Fibroblast of skin of right quadriceps (primary cell): ENCODE measurements around the gene CFAP43.
A peak's percentile ranks its signal among the peaks of the same experiment; 100 is the strongest.
"Not testable (repeated sequence)": the region's sequence is repeated elsewhere in the genome, so short reads cannot be mapped to it uniquely, and the experiment has no call there.

Source experiments
- DNase-seq: peaks from one replicate; pipeline ENCODE4 v3.0.0-alpha.2; 2013

CFAP43 gene

DNA sequence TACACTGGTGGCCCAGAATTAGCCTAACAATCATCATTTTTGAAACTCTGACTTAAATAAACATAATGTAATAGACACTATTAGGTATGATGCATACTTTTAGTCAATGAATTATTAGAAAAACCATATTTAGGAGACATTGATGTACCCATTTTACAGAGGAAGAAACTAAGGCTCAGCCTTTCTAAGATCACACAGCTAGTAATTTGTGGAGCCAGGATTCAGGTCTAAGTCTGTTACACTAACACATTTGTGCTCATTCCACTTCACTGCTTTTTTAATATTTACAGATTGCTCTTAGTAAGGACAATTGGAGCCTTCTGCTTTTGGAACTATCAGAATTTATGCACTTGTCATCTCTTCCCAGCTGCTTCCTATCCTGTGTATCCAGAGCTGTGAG is 8.9 kb downstream of the CFAP43 start:
- no peak for DNase-seq

DNA sequence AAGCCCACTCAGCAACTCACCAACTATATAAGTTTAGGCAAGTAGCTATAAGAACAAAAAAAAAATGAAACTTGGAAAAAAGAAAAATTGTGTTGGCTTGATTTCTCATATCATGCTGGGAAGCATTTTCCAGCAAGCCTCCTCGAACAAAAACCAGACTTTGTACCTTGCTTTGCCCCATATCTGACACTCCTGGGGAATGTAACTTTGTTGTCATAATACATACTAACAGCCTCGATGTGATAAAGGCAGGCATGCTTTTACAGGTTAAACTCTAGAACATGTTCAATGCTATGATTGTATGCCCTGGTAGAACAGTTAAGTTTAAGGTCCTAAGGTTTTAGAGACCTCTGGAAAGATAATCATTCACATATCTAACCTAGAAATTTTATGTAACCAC is 11.6 kb downstream of the CFAP43 start:
- no peak for DNase-seq

DNA sequence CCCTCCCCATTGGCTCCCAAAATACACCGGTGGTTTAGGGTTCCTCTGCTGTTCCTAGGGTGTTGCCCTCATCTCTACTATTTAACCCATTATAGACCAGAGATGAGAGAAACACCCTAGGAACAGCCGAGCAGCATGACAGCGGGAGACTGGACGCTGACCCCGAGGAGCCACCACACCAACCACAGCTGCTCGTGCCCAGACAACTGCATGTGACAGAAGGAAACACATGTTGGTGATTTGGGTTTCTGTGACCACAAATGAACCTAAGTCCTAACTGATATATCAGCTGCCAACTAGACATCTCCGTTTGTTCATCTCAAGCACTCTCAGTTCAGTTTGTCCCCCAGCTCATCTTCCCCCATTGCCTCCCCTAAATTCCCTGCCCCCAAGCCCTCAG is 13.4 kb downstream of the CFAP43 start:
- no peak for DNase-seq

DNA sequence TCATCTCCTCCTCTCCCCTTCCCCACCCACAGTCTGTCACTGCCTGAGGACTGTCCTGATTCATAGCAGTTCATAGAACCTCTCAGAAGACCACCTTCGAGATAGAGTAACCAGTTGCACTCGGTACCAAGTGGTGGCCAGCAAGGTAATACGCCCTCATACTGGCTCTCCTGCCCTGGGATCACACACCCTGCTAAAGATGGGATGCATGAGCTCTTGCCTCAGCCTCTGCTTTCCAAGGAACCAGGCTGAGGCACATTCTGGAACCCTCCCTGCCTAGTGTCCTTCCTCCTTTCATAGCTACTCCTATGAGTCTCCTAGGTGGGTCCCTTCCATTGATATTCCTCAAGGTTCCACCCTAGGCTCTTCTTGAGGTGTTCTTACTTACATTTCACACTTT is 15.5 kb downstream of the CFAP43 start:
- DNase-seq, result no peak

DNA sequence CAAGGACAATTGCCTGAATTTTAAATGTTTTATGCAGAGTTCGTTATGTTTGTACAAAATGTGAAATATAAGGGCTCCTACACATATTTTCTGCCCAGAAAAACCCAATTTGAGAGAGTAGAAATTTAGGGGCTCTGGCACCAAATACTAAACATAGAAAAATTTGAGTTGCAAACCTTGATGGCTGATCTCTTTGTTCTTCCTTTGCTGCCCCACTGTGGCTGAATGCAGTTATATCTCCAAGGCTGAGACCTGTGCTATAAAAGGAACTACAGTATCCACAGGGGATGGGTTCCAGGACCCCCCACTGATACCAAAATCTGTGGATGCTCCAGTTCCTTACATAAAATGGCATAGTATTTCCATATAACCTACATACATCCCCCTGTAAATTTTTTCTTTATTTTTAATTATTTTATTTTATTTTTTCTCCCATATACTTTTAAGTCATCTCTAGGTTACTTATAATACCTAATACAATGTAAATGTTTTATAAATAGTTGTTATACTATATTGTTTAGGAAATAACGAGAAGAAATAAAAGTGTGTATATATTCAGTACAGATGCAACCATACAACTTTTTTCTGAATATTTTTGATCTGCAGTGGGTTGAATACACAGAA is 22.5 kb downstream of the CFAP43 start:
- peak; percentile 35 for DNase-seq

DNA sequence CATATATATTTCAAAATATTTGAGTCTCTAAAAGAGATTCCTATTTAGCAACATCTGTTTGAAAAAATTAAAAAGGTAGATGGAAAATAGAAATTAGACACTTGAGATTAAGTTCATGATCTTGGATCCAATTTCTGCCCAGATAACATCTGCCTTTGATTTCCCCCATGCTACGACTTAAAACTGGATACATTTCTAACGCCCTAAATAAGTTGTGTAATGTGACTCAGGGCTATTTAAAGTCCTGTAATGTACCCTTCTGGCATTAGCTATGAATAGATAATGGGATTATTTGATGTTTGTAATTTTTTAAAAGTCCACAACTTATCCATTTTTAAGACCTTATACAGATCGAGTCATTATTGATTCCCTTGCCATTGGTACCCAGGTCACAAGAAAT is 23.4 kb downstream of the CFAP43 start:
- DNase-seq, result no peak

DNA sequence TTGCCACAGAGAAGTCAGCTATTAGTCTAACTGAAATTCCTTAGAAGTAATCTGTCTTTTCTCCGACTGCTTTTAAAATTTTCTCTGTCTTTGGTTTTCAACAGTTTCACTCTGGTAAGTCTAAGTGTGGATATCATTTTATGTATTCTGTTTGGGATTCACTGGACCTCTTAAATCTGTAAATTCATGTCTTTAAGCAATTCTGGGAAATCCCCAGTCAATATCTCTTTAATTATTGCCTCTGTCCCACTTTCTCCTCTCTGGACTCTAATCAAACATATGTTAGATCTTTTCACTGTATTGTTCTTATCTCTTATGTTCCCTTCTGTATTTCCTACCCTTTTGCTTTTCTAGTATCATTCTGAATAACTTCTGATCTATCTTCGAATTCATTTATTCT is 29.9 kb downstream of the CFAP43 start:
- no peak for DNase-seq

DNA sequence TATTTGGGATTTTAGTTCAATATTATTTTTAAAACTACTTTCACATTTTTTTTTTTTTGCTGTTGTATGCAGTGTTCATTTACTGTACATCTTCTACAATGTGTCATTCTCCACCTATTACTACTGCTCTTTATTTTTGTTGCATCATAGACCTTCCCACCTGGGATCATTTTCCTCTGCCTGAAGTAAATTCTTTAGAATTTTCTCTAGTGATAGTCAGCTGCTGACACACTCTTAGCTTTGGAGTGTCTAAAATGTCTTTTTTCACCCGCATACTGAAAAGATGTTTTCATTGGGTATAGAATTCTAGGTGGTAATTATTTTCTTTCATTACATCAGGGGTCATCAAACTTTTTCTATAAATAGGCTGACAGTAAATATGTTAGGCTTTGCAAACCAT is 30.5 kb downstream of the CFAP43 start:
- peak; percentile 38 for DNase-seq

DNA sequence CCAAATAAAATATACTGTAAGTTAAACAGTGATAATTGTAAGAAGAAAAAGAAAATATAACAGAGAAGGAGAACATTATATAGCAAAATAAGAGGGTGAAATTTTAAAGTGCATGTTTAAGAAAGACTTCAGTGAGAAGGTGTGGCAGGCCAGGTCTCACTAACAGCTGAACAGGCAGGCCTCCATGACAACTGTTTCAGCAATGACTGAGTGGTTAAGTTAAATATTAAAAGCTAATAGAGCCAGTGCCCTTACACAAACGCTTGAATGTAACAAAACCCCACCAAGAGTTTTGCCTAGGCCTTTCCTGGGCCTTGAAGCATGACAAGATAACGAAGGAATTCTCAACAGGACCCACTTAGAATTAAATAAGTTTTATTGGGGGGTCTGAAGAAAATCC is 32.6 kb downstream of the CFAP43 start:
- no peak for DNase-seq

DNA sequence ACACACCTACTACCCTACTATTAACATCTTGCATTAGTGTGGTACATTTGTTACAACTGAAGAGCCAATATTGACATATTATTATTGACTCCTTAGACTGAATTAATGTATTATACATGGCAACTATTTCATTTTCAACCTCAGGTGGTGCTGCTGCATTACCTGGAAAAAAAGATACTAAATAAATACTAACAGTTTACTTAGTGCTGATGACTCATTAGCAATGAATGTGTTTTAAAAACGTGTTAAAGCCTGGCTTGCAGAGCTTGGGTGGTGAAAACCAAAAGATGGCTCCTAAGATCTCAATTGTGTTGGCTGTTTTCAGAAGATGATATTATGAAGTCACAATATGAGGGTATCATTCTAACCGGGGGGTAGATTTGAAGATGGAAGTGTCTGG is 34.8 kb downstream of the CFAP43 start:
- DNase-seq, result no peak

DNA sequence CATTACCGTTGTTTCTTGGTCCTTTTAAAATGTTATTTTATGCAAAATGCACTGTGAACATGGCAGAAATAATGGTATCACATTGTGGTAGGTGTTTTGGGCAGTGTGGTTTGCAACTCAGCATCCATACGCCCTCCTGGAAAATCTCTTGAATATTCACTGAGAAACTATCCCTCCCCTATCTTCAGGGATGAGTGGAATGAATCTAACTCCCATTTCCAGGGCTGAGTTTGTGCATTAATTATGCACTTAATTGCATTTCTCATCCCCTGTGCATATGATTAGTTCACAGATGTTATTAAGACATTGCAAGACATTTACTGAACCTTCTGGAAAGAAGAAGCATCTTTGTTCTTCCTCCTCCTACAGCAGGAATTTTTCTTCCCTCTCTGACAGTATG is 36.5 kb downstream of the CFAP43 start:
- DNase-seq, result no peak

DNA sequence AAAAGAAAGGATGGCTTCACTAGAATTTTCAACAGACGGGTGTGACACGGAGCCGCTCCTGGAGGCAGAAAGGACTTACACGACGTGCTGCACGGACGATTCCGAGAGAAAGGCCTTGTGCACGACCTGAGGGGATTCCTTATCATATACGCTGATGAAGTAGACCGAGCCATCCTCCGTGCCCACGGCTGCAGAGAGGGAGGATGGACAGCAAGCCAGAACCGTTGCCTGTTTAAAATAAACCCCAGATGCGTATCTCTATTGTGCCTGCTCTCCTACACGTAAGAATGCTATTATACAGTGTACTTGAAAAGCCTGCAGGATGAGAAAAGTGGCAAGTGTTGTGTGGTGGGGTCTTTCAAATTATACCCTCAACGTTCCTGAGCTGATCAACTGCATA is 38.4 kb downstream of the CFAP43 start:
- no peak for DNase-seq

DNA sequence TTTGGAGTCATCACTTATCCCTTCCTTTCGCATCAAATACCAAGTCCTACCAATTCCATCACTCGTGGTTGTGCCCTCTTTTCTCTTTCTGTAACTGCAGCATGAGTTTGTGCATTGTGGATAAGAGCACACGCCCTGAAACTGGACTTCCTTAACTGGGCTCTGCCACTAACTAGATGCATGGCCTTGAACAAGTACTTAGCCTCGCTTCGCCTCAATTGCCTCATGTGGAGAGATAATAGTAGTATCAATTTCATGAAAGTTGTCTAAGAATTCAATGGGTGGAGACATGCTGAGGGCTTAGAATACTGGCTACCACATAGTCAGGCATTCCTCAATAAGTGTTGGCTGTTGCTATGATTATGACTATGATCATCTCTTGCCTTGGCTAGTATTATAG is 41.5 kb downstream of the CFAP43 start:
- no peak for DNase-seq

DNA sequence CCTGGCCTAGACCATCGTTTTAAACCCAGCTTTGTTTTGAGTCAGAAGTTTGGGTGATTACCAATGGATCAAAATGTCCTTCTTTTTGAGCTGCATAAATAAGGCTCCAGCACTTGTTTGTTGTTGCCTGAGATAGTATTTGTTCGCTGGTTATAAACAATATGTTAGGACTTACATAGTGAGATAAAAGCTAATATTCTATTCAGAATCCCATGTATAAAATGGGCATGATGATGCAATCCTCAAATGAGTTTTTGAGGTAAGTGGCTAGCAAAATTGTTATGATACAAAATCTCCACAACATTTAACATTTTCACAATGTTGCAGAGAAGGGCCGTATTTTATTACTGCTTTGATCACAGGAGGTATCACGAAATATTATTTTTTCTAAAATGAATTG is 48.5 kb downstream of the CFAP43 start:
- no peak for DNase-seq

DNA sequence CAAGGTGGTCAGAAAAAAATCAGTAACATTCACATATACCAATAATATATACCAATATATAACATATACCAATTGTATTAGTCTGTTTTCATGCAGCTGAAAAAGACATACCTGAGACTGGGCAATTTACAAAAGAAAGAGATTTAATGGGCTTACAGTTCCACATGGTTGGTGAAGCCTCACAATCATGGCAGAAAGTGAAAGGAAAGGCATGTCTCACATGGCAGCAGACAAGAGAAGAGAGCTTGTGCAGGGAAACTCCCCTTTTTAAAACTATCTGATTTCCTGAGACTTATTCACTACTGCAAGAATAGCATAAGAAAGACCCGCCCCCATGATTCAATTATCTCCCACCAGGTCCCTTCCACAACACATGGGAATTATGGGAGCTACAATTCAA is 58.0 kb downstream of the CFAP43 start:
- DNase-seq, result not testable (repeated sequence)

DNA sequence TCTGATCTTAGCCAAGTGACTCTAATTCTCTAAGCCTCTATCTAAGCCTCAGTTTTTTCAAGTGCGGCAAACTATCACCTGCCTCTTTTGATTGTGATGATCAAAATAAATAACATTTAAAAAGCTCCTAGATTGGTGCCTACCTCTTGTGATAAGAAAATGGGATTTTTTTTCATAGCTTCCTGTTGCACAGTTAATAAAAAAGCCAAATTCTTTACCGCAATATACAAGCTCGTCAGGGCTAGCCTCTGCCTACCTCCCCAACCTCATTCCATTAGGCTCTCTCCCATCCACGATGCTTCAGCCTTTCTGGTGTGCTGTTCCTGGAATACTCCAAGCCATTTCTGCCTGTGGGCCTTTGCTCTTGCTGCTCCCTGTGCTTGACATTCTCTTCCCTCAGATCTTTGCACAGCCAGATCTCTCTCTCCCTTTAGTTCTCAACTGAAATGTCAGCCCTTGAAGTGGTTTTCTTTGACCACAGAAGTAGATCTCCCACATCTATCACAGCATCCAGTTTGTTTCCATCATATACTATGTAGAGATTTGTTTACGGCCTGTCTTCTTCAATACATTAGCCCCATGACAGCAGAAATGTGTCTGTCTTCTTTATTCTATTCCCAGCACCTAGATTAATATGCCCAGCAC is 61.4 kb downstream of the CFAP43 start:
- no peak for DNase-seq

DNA sequence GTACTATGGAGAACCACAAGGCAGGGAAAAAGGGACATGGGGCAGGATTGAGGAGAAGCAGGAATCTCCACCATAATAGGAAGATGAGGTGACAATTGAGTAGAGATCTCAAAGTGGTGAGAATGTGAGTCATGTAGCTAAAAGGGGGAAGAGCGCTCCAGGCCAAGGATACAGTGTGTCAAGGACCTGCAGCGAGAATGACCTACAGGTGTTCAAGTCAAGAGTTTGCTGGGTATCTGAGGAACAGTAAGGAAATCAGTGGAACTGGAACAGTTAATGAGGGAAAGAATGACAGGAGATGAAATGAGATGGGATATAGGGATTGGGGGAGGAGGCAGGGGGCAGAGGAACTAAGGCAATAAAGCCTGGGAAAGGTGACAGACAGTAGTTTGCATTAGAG is 76.6 kb downstream of the CFAP43 start:
- DNase-seq, result no peak

DNA sequence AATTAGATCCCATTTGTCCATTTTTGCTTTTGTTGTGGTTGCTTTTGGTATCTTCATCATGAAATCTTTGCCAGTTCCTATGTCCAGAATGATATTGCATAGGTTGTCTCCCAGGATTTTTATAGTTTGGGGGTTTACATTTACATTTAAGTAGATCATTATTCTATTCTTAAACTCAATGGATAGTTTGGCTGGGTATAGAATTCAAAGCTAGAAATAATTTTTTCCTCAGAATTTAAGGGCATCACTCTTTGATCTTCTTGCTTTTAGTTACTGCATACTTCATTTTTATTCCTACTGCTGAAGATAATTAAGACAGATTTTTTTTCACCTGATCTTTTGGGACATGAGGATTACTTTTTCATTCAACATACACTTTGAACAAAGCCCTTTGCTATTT is 80.4 kb downstream of the CFAP43 start:
- DNase-seq, result no peak

DNA sequence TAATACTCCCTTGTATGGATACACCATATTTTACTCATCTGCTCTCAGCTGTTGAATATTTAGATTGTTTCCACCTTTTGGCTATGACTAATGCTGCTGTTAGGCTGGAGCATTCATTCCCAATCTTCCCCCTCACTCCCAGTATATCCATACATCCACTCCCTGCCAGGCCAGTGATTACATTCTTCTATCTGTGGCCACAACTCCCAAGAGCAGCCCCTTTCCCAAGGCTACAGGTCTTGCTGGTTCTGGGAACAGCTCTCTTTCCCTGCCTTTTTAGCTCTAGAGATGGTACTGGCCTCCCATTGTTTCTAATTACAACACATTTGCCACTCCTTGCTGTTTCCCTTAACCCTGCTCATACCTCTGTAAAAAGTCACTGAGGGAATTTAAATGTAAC is 82.0 kb downstream of the CFAP43 start:
- DNase-seq, result peak; percentile 46

DNA sequence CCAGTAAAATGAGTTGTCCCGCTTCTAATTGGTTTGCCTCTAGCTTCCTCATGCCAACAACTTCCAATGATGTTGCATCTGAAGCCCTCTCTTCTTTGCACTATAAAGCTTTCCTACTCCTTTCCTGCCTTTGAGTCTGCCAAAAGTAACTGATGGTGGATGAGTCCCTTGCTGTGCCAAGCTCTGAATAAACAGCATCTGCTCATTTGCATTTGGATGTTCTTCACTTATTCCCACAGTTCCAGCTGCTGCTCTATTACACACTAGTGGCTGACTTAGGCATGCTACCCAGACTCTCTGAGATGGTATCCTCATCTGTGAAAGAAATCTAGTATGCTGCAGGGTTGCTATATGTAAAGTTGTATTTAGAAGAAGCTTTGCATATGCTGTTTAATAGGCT is 85.3 kb downstream of the CFAP43 start:
- DNase-seq, result no peak

DNA sequence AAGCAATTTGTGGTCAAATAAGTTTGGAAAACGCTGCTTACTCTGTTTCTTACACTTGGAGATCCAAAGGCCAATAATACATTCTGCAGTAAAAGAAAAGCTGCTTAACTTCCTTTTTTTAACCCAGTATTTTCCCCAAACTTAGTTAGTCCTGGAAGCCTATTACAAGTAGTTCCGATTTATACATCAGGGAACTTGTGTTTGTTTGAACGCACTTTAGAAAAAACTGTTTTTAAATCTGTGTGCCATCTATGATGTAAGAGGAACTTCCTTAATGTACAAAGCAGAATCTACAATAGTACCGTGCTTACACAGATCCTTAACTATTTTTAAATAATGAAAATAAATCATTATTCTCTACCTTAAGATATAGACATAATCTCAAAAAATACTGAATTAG is 87.2 kb downstream of the CFAP43 start:
- DNase-seq, result no peak

DNA sequence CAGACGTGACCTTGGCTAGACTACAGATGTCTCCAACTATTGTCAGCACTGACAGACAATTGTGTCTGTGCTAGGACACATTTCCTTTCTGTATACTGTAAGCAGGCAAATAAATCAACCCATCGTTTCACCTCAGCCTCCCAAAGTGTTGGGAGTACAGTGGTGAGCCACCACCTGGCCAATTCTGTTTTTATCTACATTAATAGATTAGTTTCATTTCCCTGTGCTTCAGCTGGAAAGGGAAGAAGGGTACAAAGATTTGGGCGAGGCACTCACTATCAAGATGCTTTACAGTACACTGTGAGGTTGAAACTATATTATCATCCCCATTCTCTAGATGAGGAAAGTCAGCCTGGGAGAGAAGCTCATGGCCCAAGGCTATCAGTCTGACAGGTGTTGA is 88.3 kb downstream of the CFAP43 start:
- DNase-seq, result no peak

DNA sequence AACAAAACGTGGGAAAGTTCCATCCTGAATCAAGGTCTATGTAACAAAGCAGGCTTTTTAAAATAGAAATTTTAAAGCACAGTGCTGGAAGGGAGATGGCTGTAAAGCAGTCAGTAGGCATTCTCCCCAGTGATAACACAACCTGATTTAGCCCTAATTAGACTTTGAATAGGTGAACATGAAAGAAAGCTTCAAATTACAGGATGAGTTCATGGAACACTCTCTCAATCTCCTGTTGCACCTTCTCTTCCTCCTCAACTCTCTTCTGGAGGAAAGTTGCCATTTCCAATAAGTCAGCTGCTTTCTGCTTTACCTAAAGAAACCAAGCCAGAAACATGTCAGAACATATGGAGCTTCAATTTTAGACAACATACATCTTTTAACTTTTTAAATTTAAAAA is 90.1 kb downstream of the CFAP43 start:
- DNase-seq, result no peak

DNA sequence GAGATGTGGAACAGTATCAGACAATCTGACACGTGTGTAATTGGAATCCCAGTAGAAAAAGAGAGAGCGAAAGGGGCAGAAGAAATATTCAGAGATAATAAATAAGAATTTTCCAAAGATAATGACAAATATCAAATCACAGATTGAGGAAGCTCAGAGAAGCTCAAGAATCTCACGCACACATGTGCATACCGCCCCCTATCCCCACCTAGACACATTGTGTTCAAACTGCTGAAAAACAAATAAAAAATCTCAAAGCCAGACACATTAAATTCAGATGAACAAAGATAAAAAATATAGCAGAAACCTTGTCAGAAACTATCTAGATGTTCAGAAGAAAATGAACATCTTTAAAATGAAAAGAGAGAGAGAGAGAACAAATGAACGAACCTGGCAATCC is 92.9 kb downstream of the CFAP43 start:
- DNase-seq, result no peak

DNA sequence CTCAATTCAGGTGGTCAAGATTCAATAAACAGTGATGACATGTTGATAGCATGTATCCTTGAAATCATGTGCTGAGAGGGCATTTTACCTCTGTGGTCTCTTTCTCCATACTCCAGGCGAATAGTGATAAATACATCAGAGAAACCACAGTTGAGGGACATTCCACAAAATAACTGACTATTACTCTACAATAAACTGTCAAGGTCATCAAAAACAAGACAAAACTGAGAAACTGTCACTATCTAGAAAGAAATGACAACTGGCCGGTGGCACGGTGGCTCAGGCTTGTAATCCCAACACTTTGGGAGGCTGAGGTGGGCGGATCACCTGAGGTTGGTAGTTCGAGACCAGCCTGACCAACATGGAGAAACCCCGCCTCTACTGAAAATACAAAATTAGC is 94.0 kb downstream of the CFAP43 start:
- no peak for DNase-seq
